CD4-positive, alpha-beta T cell treated with Interleukin-2 at 100 ng/mL for 4 hours (primary cell): ENCODE measurements around the gene SNED1.

Experiments used
- DNase-seq: peaks from one replicate; pipeline ENCODE4 v3.0.0-alpha.2; 2020; ENCODE audit warnings: low spot score

The SNED1 gene

DNA sequence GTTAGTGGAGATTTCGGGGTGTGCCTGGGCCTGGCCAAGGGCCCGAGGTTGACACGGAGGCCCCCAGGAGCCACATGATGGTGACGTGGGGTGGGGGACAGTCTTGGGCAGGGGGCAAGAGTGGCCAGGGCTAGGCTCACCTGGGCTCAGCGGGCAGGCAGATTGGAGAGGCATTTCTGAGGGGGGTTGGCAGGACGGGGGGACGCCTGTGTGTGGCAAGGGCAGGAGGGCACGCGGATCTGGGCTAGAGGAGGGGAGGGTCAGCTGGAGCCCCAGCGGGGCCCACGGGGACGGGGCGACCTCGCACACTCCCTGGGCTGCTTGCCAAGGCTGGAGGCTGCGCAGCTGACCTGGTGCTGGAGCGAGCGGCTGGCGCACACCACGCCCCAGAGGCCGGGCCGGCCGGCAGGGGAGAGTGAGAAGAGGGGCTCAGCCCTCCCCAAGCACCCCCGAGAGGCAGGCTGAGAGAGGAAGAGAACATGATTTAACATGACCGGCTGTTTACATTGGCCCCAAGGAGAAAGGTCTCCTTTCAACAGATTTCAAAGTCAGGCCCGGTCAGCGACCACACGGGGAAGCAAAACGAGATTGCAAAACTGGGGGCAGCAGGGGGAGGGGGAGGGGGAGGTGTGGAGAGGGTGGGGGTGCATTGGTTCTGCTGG, 38.0 kb upstream of the SNED1 start:
- DNase-seq: no peak

DNA sequence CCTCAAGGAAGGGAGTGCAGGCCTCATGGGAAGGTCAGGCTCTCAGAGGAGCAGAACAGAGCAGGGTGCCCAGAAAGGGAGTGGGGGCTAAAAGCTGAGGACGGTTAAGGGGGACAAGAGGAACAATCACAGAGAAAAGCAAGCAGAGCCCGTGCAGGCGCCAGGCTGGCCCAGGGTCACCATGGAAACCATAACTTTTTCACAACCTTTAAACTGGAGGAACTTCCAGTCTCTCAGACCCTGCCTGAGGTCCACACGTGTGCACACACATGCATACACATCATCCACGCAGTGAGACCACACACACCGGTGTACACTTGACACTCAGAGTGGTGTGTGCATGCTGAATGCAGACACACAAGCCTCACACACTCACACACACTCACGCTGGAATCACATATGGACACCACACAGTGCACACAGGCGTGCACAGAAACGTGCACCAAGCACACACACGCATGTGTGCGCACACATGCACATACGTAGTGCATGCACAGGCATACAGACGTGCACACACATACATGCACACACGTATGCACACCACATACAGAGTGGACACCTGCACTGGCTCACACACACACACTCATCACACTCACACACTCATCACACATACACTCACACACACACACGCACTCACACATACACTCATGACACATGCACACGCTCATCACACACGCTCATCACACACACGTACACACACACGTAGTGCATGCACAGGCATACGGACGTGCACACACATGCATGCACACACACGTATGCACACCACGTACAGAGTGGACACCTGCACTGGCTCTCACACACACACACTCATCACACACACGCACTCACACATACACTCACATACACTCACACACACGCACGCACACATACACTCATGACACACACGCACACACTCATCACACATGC, 37.2 kb upstream of the SNED1 start:
- DNase-seq: no peak

DNA sequence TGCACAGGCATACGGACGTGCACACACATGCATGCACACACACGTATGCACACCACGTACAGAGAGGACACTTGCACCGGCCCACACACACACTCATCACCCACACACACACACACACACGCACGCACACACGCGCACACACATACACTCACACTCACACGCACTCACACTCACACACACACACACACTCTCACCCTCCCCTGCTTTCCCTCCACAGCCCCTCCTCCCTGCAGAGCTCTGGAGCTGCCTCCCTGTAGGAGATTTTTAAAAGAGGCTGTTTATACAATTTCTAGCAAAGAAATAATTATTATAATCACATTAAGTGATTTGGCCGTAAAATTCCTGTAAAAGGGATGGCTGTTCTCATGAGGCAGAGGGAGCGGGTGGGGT, 36.5 kb upstream of the SNED1 start:
- DNase-seq: no peak

- no peak for DNase-seq
Observed at GRCh38 chr2:240962300-240963064, 35.9 kb upstream of the SNED1 start.

DNA sequence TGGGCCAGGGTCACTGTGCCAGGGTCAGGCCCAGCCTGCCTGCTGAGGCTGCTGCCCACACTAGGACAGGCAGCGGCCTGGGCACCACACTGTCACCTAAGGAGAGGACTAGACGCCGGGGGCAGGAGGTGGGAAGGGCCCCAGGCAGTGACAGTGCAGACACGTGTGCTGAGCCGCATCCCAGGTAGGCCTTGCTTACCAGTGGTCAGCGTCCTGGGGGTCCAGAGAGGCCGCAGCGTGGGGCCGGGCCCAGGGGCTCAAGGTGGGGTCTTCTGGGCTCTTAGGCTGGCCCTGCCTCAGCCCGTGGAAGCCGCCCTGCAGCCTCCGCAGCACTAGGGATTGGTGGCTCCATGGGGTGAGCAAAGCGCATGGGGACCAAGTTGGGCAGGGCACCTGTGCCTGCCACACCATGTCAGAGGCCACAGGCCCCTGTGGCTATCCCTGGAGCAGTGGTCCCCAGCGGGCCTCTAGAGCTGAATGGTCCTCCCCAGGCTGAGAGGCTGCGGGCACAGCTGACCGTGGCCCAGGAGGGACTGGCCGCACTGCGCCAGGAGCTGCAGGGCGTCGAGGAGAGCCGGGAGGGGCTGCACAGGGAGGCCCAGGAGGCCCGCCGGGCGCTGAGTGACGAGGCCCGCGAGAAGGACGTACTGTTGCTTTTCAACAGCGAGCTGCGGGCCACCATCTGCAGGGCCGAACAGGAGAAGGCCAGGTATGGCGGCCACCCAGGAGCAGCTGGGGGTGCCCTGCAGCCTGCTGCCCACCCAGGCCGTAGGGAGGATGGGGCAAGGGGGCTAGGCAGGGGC, 35.2 kb upstream of the SNED1 start:
- no peak for DNase-seq

DNA sequence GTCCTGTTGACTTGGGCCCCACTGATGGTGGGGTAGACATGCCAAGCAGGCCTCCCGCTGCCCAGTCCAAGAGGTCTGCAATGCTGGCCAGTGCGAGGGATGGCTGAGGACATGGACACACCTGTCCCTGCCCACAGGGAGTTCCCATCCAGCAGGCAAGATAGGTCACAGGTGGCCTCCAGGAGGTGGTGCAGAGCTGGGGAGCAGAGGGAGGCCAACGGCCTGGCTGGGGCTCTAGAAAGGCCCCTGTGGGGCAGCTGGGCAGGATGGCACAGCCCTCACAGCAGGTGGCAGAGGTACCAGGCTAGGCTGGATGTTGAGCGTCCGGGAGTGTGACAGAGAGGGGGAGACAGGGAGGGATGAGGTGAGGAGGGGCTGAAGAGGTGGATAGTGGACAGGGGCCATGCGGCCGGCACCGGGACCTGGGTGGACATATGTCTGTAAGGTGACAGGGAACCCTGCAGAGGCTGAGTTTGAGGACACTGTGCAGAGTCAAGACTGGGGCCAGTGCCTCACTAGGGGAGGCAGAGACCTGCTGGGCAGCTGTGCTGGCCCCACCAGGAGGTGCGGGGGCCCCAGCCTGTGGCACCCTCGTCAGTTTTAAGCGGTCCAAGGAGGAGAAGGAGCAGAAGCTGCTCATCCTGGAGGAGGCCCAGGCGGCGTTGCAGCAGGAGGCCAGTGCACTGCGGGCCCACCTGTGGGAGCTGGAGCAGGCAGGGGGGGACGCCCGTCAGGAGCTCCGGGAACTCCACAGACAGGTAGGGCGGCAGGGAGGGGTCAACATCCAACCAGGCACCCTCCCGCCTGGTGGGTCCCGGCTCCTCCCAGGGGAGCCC, 34.3 kb upstream of the SNED1 start:
- DNase-seq: no peak

- no peak for DNase-seq
Observed at GRCh38 chr2:240964704-240965295, 33.6 kb upstream of the SNED1 start.

GRCh38 chr2:240965296-240965904, 33.0 kb upstream of the SNED1 start:
- DNase-seq: no peak

- no peak for DNase-seq
Observed at GRCh38 chr2:240965905-240966456, 32.4 kb upstream of the SNED1 start.

DNA sequence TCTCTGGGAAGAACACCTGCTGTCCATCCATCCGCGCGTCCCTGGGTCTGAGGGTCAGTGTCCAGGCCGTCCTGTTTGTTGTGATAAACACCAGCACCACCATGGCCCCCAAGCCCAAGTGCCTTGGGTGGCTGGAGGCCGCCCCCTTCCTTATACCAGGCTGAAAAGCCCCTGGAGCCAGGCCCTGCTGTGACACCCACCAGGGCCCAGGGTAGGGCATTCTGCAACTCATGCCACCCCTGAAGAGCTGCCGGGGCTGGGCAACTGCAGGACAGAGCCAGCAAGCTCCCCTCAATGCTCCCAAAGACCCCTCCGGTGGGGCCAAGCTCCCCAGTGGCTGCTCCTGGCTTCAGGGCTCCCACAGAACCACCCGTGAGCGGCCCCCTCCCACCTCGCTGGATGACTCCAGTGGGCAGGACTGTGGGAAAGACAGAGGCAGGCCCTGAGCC, 31.9 kb upstream of the SNED1 start:
- DNase-seq: no peak

DNA sequence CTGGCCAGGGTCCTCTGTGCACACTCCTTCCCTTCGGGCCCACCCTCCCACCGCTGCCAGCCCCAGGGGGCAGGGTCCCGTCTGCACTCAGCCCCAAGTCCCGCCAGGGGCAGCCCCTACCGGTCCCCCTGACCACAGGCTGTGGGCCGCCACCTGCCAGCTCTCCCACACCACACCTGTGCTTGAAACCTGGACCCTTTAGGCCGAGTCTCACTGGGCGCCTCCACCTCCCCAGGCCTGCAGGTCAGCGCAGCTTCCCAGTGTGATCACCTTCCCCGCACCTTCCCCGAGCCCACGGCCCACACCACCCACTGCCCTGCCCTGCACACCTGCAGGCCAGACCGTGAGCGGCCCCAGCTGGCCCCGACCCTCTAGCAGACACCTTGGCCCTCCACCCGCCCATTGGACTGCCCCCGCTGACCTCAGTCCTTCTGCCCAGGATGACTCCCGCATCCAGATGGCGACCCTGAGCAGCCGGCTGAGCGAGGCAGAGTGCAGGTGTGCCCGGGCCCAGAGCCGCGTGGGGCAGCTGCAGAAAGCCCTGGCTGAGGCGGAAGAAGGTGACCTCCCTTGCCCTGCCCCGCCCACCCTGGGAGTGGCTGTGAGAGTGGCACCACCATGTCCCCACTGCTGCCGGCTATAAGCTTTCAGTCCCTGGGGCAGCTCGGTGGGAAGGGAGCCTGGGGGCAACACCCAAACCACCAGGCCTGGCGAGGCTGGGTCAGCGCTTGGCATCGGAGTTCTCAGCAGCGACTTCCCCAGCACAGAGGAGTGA, 31.3 kb upstream of the SNED1 start:
- DNase-seq: no peak

- DNase-seq: no peak
Observed at GRCh38 chr2:240967681-240968621, 30.5 kb upstream of the SNED1 start.

- no peak for DNase-seq
Observed at GRCh38 chr2:240968731-240969624, 29.4 kb upstream of the SNED1 start.

GRCh38 chr2:240970104-240970503, 28.3 kb upstream of the SNED1 start:
- no peak for DNase-seq

DNA sequence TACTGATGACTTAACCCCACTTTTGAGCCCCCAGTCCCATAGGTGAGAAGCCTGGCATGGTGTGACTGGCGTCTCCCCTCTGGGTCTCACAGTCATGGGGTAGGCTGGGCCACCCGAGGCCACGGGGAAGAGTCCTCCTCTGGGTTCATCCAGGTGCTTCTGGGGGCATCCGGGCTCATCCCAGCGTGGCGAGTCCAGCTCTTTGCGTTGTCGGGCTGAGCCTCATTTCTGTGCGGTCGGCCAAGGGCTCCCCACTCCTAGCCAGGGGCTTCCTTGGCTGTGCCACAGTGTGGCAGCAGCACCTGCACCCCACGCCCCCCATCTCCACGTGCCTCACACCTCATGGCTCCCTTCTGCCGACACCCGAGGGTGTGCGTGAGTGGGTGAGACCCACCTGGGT, 27.6 kb upstream of the SNED1 start:
- no peak for DNase-seq

DNA sequence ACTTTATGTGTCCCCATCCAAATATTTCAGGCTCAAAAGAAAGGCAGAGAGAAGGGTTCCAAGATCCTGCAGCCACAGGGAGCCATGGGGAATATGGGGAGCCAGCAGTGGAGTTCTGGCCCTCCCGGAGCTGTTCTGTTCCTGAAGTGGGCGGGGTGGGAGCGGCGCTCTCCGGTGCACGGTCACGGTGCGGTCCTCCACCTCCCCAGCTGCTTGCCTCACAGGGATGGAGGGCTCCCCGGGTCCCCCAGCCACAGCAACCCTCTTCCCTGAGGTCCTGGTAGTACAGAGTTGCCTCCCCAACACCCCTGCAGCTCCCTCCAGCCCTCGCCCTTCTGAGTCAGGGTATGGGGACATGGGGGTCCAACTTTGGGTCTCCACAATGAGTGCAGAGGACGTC, 26.2 kb upstream of the SNED1 start:
- DNase-seq: no peak
